HG03039 (cell line): ENCODE data around the gene RETREG3.
"Not testable (repeated sequence)": the region's sequence is repeated elsewhere in the genome, so short reads cannot be mapped to it uniquely, and the experiment has no call there.

Experiments used
- ATAC-seq: cut with Tn5 transposase; IDR thresholded peaks from one replicate; pipeline ENCODE4 v1.9.1; 2021; ENCODE audit warnings: mild to moderate bottlenecking, moderate library complexity; ENCODE audit not compliant: unreplicated experiment

Gene RETREG3, protein sequence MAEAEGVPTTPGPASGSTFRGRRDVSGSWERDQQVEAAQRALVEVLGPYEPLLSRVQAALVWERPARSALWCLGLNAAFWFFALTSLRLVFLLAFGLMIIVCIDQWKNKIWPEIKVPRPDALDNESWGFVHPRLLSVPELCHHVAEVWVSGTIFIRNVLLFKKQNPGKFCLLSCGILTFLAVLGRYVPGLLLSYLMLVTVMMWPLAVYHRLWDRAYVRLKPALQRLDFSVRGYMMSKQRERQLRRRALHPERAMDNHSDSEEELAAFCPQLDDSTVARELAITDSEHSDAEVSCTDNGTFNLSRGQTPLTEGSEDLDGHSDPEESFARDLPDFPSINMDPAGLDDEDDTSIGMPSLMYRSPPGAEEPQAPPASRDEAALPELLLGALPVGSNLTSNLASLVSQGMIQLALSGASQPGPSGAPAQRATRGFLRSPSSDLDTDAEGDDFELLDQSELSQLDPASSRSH

GRCh38 chr17:42609182-42609813 lies at the start of gene RETREG3, which contains the start of gene TUBG1:
RETREG3 (minus strand) TSS chr17:42609374; CDS start chr17:42609324, 50 bp downstream.
TUBG1 (plus strand) TSS chr17:42609683; CDS start chr17:42609738, 55 bp downstream.
- peak; percentile 83 for ATAC-seq

DNA sequence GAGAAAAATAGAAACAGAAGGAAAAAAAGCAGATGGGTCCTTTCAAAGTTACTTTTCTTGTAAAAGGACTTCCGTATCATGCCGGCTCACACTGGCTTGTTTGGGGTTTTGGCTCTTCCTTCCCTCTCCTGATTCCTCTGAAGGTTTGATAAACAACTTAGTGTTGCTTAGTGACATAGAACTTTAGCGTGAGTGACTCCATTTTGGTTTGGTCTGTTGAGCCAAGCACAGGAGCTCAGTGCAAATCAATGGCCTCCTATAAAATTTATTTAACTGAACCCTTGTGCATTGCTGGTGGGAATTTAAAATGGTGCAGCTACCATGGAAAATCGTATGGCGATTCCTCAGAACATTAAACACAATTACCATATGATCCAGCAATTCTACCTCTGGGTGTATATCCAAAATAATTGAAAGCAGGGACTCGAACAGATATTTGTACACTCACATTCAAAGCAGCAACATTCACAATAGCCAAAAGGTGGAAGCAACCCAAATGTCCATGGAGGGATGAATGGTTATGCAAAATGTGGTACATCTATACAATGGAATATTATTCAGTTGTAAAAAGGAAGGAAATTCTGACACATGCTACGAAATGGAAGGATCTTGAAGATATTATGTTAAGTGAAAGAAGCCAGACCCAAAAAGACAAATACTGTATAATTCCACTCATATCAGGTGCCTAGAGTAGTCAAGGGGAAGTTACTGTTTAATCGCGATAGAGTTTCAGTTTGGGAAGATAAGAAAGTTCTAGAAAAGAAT lies 48.8 kb upstream of the RETREG3 start:
- ATAC-seq: no peak

- ATAC-seq: no peak
These were observed 46.4 kb upstream of the RETREG3 start for GRCh38 chr17:42655528-42655927.

GRCh38 chr17:42653179-42654124 lies 44.3 kb upstream of the RETREG3 start:
- ATAC-seq: no peak

- no peak for ATAC-seq
These were observed 42.2 kb upstream of the RETREG3 start for GRCh38 chr17:42651392-42651791.

GRCh38 chr17:42647778-42648177 lies 38.6 kb upstream of the RETREG3 start:
- ATAC-seq: no peak

DNA sequence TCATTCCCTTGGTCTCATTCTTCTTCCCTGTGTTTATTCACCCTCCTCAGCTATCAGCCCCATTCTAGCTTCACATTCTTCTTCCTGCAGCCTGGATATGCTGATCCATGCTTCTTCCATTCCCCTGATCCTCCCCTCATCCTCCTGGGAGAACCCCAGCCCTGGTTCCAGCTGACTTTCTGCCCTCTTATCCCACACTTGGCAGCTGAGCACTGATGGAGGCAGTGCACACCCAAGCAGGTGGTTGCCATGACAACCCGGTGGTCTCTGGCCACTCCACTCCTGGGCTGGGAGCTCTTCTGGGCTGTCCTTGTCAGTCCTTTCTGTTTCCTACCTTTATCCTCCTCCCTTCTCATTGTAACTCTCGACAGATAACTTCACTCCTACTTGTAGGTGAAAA lies 33.2 kb upstream of the RETREG3 start:
- no peak for ATAC-seq

DNA sequence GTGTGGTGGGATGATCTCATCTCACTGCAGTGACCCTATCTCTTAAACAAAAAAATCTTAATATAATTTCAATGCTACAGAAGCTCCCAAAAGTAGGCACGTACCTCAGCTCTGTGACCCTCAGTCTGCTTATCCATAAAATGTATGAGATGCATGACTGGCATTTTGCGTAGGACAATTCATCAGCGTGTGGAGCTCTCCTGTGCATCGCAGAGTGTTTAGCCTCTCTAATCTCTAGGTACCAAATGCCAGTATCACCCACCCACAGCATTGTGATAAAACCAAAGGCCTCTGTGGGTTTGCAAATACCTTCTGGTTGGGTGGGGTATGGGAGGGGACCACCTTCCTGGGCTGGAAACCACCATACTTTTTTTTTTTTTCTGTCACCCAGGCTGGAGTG lies 30.9 kb upstream of the RETREG3 start:
- ATAC-seq: no peak

- no peak for ATAC-seq
These were observed 30.4 kb upstream of the RETREG3 start for GRCh38 chr17:42639525-42640113.

GRCh38 chr17:42632949-42633444 lies 23.8 kb upstream of the RETREG3 start:
- no peak for ATAC-seq

DNA sequence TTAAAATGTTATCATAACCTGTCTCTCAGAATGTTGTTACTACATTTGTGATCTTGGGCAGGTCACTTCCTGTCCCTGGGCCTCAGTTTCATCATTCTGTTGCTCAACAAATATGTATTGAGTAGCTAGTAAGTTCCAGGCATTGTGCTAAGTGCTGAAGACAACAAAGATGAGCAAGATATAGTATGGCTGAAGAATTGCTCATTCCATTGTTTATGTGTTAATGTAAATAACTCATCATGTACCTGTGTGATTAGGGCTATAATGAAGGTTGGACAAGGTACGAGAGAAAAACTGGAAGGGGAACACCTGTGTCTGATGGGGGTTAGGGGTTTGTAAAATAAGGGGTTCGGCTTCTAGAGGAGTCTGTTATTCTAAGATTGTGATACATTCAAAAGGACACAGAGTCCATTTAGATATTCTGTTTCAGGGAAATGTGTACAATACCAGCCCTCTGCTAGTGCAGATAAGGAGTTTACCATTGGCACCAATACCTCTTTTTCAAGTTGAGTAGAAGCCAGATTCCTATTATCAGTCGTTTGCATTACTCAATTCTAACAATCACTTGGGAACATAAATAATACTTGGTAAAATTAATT lies 20.3 kb upstream of the RETREG3 start:
- no peak for ATAC-seq

DNA sequence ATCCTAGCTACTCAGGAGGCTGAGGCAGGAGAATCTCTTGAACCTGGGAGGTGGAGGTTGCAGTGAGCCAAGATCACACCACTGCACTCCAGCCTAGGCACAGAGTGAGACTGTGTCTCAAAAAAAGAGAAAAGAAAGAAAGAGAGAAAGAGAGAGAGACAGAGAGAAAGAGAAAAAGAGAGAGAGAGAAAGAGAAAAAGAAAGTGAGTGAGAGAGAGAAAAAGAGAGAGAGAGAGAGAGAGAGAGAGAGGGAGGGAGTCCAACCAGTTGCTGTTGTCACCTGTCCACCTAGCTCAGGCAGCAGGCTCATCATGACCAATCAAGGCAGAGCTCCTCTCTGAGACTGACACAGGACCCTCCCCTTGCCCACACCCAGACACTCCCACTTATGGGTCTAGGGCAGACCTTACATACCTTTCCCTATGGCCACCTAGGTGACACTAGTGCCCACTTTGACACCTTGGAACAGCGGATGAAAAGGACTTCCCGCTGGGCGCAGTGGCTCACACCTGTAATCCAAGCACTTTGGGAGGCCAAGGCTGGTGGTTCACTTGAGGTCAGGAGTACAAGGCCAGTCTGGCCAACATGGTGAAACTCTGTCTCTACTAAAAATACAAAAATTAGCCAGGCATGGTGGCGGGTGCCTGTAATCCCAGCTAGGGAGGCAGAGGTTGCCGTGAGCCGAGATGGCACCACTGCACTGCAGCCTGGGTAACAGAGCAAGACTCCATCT lies 18.0 kb upstream of the RETREG3 start:
- not testable (repeated sequence) for ATAC-seq

DNA sequence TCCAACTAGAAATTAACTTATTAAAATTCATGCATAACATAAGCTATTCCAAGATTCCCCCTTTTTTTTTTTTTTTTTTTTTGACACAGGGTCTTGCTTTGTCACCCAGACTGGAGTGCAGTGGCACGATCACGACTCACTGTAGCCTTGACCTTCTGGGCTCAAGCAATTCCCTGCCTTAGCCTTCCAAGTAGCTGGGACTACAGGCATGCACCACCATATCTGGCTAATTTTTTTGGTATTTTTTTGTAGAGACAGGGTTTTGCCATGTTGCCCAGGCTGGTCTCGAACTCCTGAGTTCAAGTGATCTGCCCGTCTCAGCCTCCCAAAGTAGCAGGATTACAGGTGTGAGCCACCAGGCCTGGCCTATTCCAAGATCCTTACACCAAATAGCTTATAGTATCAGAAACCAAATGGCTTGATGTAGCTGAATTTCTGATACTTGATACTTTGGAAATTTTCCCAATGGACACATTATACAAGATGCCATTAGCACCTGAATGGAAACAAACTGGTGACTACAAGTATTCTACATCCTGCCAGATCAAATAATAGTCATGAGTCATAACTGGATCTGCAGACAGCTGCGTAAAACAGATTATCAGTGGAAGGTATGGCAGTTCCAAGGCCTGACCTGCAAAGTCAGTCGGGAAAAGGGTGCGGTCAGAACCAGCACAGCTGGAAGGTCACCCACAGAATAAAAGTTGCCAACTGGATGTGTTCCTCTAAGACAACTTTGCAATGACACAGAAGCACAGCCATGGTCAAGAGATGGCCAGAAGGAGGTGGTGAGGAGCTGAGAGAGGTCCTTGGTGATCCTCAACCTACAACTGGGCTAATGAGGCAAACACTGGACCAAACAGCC lies 14.8 kb upstream of the RETREG3 start:
- no peak for ATAC-seq

DNA sequence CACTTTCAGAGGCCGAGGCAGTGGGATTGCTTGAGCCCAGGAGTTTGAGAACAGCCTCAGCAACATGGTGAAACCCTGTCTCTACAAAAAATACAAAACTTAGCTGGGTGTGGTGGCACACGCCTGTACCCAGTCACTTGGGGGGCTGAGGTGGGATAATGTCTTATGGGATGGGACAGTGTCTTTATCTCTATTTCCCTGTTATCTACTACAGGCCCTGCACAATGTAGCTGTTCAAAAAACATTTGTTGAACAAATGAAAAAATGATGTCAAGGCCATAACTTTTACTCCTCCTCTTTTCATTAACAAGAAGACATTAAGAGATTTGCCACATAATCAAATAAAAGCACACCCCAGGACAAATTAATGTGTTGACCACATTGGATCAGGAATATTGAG lies 14.1 kb upstream of the RETREG3 start:
- no peak for ATAC-seq

DNA sequence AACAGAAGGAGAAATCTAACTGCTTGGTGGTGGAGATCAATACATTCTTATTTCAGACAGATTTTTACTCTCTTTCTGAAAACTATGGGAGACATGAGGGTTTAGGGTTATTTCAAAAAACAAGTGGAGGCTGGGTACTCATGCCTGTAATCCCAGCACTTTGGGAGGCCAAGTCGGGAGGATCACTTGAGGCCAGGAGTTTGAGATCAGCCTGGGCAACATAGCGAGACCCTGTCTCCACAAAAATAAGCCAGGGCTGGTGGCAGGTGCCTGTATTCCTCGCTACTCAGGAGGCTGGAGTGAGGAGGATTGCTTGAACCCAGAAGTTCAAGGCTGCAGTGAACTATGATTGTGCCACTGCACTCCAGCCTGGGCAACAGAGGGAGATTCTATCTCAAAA lies 12.8 kb upstream of the RETREG3 start:
- ATAC-seq: not testable (repeated sequence)

DNA sequence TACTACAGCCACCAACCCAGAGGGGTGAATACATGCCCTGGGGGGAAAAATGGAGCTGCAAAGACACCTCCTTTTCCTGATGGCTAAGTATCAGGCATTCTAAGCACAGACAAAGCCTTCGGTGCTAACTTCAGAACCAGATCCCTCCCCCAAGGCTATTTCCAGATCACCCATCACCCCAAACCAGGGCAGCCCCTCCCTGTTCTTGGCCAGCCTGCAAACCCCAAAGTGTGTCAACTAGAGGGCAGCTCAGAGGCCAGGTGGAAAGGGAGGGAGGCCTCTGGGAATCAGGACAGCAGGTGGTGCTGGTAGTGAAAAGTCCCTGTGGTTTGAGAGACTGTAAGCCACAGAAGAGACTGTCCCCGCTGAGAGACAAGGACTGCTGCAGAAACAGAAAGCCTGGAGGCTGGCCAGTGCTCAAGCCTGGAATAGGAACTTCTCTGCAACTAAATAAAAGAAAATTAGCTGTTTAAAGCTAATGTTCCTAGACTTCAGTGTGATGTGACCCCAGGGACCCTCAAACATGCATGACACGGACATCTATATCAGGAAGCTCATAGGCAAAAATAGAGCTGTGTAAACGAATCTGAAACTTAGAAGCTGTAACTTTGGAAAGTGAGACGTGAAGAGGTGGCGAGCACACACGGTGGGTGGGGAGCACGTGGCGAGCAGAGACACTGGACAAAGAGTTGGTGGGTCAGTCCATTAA lies 9.4 kb upstream of the RETREG3 start:
- peak; percentile 81 for ATAC-seq

GRCh38 chr17:42617956-42618431 lies 8.8 kb upstream of the RETREG3 start:
- no peak for ATAC-seq
